A549 (cell line): ENCODE measurements around the gene CDC26. TPM values are rescaled to one million over a fixed set of nuclear protein-coding genes. Genes with fewer than 3 reads are reported as not detected.
"Not testable (repeated sequence)": the region's sequence is repeated elsewhere in the genome, so short reads cannot be mapped to it uniquely, and the experiment has no call there.

ENCODE experiments used
- ATAC-seq, 2 experiments: fragments of 200-7000 bp in 1 of 2; fragments of >200 bp in 1 of 2; cut with Nextera tagmentation in 1 of 2; cut with Tn5 transposase in 1 of 2; 3 replicates each; pipeline versions ENCODE4 v1.8.0 to v1.9.1; 2018 to 2020; ENCODE audit warnings: mild to moderate bottlenecking in 1 of 2, moderate library complexity in 1 of 2
- CTCF ChIA-PET: fragments of 300-600 bp; sonication (Branson Sonifier 250); formaldehyde crosslinking; extraction: SDS; loops from one replicate; lab custom pipeline; 2021; ENCODE audit warnings: antibody characterized with exemption, inconsistent platforms; lab: Yijun Ruan, JAX
- POLR2A ChIA-PET: fragments of 350-600 bp; formaldehyde crosslinking; extraction: SDS; loops from one replicate; lab custom pipeline; 2021; ENCODE audit warnings: antibody characterized with exemption, inconsistent platforms; lab: Yijun Ruan, JAX
- DNase-seq, 2 experiments: peaks; one replicate each; pipeline versions ENCODE4 v3.0.0 to v3.0.0-alpha.2; 2011 to 2016; ENCODE audit warnings: low read depth in 1 of 2, low spot score in 1 of 2
- FAIRE-seq: peaks from 2 replicates; lab custom pipeline; 2011; peaks lifted over from hg19 to GRCh38; lab: Jason Lieb, UNC
- H3K27ac ChIP-seq, 2 experiments: fragments of >200 bp; sonication (Bioruptor Twin); formaldehyde crosslinking; 3 replicates each; pipeline ENCODE4 v1.5.1; 2016 to 2017
- H3K4me1 ChIP-seq: fragments of >200 bp; sonication (Bioruptor Twin); formaldehyde crosslinking; 3 replicates; pipeline ENCODE4 v1.6.1; 2016
- H3K4me2 ChIP-seq: fragments of >200 bp; sonication (Bioruptor Twin); formaldehyde crosslinking; 3 replicates; pipeline ENCODE4 v1.6.1; 2016
- H3K4me3 ChIP-seq: fragments of >200 bp; sonication (Bioruptor Twin); formaldehyde crosslinking; 3 replicates; pipeline ENCODE4 v1.5.1; 2016
- H3K9me3 ChIP-seq: fragments of >200 bp; sonication (Bioruptor Twin); formaldehyde crosslinking; 3 replicates; pipeline ENCODE4 v1.6.1; 2016
- CBX8 ChIP-seq: fragments of 200-600 bp; sonication (generic); IDR thresholded peaks from 2 replicates; pipeline ENCODE4 v1.6.1; 2016
- CEBPB ChIP-seq, 2 experiments: fragments of >200 bp in 1 of 2; sonication (Bioruptor Twin) in 1 of 2; formaldehyde crosslinking in 1 of 2; IDR thresholded peaks; 2 replicates each; pipeline ENCODE4 v1.6.1; 2012 to 2016
- CHD4 ChIP-seq: fragments of 200-600 bp; sonication (generic); IDR thresholded peaks from 2 replicates; pipeline ENCODE4 v1.6.1; 2016; ENCODE audit warnings: antibody characterized with exemption, mild to moderate bottlenecking, borderline replicate concordance
- ESRRA ChIP-seq: fragments of 150-350 bp; IDR thresholded peaks from 2 replicates; pipeline ENCODE4 v1.6.1; 2014; ENCODE audit warnings: mild to moderate bottlenecking, low read length, borderline replicate concordance
- FOSL2 ChIP-seq, 2 experiments: fragments of 450-650 bp in 1 of 2; fragments of >200 bp in 1 of 2; sonication (Bioruptor Twin) in 1 of 2; formaldehyde crosslinking; IDR thresholded peaks; 2 replicates each; pipeline versions ENCODE4 v1.5.0 to v1.6.1; 2016 to 2020; ENCODE audit warnings: mild to moderate bottlenecking in 1 of 2, moderate library complexity in 1 of 2
- HEYL ChIP-seq: fragments of 250-450 bp; sonication (Bioruptor Pico); IDR thresholded peaks from 2 replicates; pipeline ENCODE4 v1.8.0; 2021; ENCODE audit warnings: mild to moderate bottlenecking, moderate library complexity
- HOXA7 ChIP-seq: fragments of 250-450 bp; sonication (Bioruptor Pico); IDR thresholded peaks from 2 replicates; pipeline ENCODE4 v1.5.0; 2020; ENCODE audit warnings: mild to moderate bottlenecking, moderate library complexity
- KDM1A ChIP-seq: fragments of 200-600 bp; sonication (generic); IDR thresholded peaks from 2 replicates; pipeline ENCODE4 v1.6.1; 2016; ENCODE audit warnings: low read depth, mild to moderate bottlenecking
- MAFK ChIP-seq: fragments of 450-650 bp; IDR thresholded peaks from 2 replicates; pipeline ENCODE4 v1.6.1; 2014; ENCODE audit not compliant: partially characterized antibody
- MAZ ChIP-seq: fragments of 150-350 bp; IDR thresholded peaks from 2 replicates; pipeline ENCODE4 v1.6.1; 2014; ENCODE audit warnings: antibody characterized with exemption, low read depth, low read length, borderline replicate concordance
- NPAS2 ChIP-seq: fragments of 250-450 bp; sonication (Bioruptor Pico); IDR thresholded peaks from 2 replicates; pipeline ENCODE4 v1.8.0; 2022; ENCODE audit warnings: mild to moderate bottlenecking, moderate library complexity, borderline replicate concordance
- PHF8 ChIP-seq: fragments of 200-600 bp; sonication (generic); IDR thresholded peaks from 2 replicates; pipeline ENCODE4 v1.6.1; 2016; ENCODE audit warnings: low read depth, mild to moderate bottlenecking, antibody characterized with exemption, moderate library complexity, borderline replicate concordance
- POLR2AphosphoS2 ChIP-seq: conservative IDR thresholded peaks from 2 replicates; pipeline ENCODE4 v1.6.1; 2012; ENCODE audit warnings: low read length, improper control_type of control experiment, inconsistent platforms
- TFCP2L1 ChIP-seq: fragments of 250-450 bp; sonication (Bioruptor Pico); IDR thresholded peaks from 2 replicates; pipeline ENCODE4 v1.5.0; 2021; ENCODE audit warnings: mild to moderate bottlenecking
- WGBS: methylation state at CpG from one replicate; pipeline ENCODE4 v1.1.6; 2017; ENCODE audit errors: missing lambda C conversion rate; 5-methylcytosine and 5-hydroxymethylcytosine counted together
- polyA plus RNA-seq, 4 experiments: library from polyadenylated mRNA; depleted of rRNA in 3 of 4; stranded (reverse); fragments of >200 nt; fragmentation: RNase III in 1 of 4; extraction: RNeasy Plus Mini Kit Qiagen cat#74134 plus additional on column Dnase treatment in 1 of 4; gene quantifications; 2 replicates in 3 of 4; 3 replicates in 1 of 4; pipeline ENCODE4 v1.2.3, GENCODE V29; 2011 to 2017
- TF ChIP-seq, protein P1 (sequence below): fragments of 250-450 bp; sonication (Bioruptor Pico); IDR thresholded peaks from 2 replicates; pipeline ENCODE4 v1.5.0; 2021; ENCODE audit warnings: mild to moderate bottlenecking, moderate library complexity, borderline replicate concordance
- TF ChIP-seq, protein P2 (sequence below): IDR thresholded peaks from 2 replicates; pipeline ENCODE4 v1.6.1; 2012; ENCODE audit warnings: low read depth, borderline replicate concordance
- TF ChIP-seq, protein P3 (sequence below): fragments of >200 bp; sonication (Bioruptor Twin); formaldehyde crosslinking; IDR thresholded peaks from 3 replicates; pipeline ENCODE4 v1.6.1; 2016

Gene CDC26
- polyA plus RNA-seq, 2 of the 4 experiments (the other 2 are of a cell fraction): 69.0 to 80.7 TPM

DNA sequence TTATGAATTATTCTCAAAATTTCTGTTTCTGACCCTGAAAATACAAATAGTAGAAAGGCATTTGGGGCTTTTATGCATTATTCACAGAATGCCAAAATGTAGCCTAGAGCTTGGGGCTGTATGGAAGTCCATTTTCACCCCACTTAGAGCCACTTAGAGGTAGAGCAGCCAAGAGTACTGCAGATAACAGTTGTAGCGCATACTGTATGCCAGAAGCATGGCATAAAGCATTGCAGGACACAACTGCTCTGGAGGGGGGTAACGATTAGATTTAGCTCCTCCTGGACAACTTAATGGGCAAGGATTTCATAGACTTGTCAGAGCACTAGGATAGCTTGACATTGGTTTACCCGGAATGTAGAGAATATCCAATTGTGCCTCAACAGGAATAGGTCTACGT is 38.3 kb downstream of the CDC26 start:
- DNase-seq: no peak
- 82% methylated on average over 4 of the region's 4 CpGs for WGBS
- ChIA-PET CTCF (interaction anchor here (1.1 kb wide), 1 partner anchor 16 kb away, joined by 3 read pairs; the partner anchor contains the start of genes FKBP15 and SLC31A1), POLR2A (interaction anchor here (0.6 to 0.8 kb wide), 2 partner anchors 16 to 459 kb away, joined by 4 to 5 read pairs; partner anchors contain the start of genes FKBP15 and SLC31A1)
- Histone ChIP-seq H3K4me2 (no peak overlapping the region), H3K4me1 (no peaks in the 10 kb centered on the region), H3K4me3 (no peak overlapping the region), H3K27ac (no peak overlapping the region), H3K9me3 (no peaks in the 10 kb centered on the region)
- ATAC-seq: no peak
- no peak for TF ChIP-seq ESRRA
- FAIRE-seq: no peak

DNA sequence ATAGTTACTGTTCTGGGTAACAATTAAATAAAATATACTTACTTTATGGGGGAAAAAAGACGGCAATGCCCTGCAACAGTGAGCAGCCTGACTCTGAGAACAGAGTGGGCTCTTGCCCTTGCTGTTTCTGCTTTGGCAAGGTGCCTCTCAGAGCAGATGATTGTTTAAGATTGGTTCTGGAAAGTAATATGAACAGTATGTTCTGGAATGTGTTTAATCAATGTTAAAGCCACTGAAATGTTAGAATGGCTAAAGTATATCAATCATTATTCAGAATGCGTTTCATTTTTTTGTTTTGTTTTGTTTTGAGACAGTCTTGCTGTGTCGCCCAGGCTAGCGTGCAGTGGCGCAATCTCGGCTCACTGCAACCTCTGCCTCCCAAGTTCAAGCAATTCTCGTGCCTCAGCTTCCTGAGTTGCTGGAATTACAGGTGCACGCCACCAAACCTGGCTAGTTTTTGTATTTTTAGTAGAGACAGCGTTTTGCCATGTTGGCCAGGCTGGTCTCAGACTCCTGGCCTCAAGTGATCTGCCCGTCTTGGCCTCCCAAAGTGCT is 39.6 kb downstream of the CDC26 start:
- WGBS: 93% methylated on average over 10 of the region's 10 CpGs
- H3K4me1 ChIP-seq, FAIRE-seq, H3K27ac ChIP-seq, H3K9me3 ChIP-seq, H3K4me3 ChIP-seq, POLR2A ChIA-PET, H3K4me2 ChIP-seq, DNase-seq, ATAC-seq: not testable (repeated sequence)
- CTCF ChIA-PET: interaction anchor here (1.1 kb wide), 1 partner anchor 14 kb away, joined by 3 read pairs; the partner anchor contains the start of genes FKBP15 and SLC31A1

DNA sequence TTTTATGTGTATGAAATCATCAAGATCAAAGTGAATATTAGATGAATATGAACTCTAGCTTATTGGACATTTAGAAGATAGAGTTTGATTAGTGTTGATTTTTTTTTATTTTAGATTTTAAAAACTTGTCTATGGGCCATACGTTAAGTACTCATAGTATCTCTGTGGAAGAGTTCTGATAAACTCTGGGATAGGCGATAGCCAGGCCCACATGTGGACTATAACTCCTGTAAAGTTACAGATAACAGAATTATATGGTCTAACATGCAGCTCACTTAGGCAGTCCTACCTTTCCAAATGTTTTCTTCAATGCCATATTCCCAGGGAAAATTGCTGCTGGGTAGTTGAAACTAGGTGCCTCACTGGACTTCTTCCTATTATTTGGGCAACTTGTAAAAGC is 43.7 kb downstream of the CDC26 start:
- no peaks in the 10 kb centered on the region for H3K4me1 ChIP-seq
- POLR2A ChIA-PET: interaction anchor here (0.9 kb wide), 1 partner anchor 10 kb away, joined by 3 read pairs; the partner anchor contains the start of gene SLC31A1
- H3K4me2 ChIP-seq: no peak overlapping the region
- no peak for FAIRE-seq
- TF ChIP-seq, protein P1, sequence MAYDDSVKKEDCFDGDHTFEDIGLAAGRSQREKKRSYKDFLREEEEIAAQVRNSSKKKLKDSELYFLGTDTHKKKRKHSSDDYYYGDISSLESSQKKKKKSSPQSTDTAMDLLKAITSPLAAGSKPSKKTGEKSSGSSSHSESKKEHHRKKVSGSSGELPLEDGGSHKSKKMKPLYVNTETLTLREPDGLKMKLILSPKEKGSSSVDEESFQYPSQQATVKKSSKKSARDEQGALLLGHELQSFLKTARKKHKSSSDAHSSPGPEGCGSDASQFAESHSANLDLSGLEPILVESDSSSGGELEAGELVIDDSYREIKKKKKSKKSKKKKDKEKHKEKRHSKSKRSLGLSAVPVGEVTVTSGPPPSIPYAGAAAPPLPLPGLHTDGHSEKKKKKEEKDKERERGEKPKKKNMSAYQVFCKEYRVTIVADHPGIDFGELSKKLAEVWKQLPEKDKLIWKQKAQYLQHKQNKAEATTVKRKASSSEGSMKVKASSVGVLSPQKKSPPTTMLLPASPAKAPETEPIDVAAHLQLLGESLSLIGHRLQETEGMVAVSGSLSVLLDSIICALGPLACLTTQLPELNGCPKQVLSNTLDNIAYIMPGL (CRISPR knock-in tag): no peak
- TF ChIP-seq POLR2AphosphoS2: no peak
- TF ChIP-seq KDM1A: no peak
- no peak for TF ChIP-seq FOSL2 (IDR thresholded peaks at IDR 0.05)
- no peak for TF ChIP-seq FOSL2 (CRISPR knock-in tag; IDR thresholded peaks at IDR 0.05)
- no peak for TF ChIP-seq PHF8
- no peak for TF ChIP-seq NPAS2
- no peak for TF ChIP-seq HOXA7 (CRISPR knock-in tag)
- no peak for TF ChIP-seq TFCP2L1 (CRISPR knock-in tag)
- TF ChIP-seq, all 56 proteins: peak for 0
- CTCF ChIA-PET: interaction anchor here (0.6 to 0.7 kb wide), 3 partner anchors 10 to 29 kb away, joined by 3 read pairs; partner anchors contain the start of gene SLC31A1
- Histone ChIP-seq H3K9me3 (no peaks in the 10 kb centered on the region), H3K27ac (no peak overlapping the region), H3K4me3 (no peak overlapping the region)
- no peak for DNase-seq
- 88% methylated on average over 2 of the region's 2 CpGs for WGBS
- ATAC-seq: no peak

DNA sequence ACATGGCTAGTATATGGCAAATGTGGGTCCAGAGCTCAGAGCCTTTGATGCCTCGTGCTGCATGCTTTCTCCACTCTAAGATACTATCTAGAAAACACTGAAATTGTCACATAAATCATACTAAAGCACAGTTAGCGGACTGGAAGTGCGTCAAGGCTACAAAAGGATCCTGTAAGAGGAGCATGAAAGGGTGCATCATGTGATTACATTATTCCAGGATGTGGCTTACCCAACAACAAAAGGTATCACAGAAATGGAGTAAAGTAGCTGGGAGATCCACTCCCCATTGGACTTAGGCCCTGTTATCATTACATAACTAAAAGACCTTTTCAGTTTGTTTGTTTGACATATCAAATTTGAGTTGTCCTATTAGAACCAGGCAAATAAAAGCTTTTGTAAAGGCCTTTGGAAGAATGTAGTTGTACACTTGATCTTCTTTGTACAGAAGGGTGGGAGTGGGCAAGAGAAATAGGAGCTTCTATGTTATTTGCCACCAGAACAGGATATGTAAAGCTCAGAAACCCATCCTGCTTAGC is 47.2 kb downstream of the CDC26 start:
- TF ChIP-seq HEYL (CRISPR knock-in tag): no peak
- no peak for TF ChIP-seq CBX8
- TF ChIP-seq, protein P2, sequence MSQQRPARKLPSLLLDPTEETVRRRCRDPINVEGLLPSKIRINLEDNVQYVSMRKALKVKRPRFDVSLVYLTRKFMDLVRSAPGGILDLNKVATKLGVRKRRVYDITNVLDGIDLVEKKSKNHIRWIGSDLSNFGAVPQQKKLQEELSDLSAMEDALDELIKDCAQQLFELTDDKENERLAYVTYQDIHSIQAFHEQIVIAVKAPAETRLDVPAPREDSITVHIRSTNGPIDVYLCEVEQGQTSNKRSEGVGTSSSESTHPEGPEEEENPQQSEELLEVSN: no peak
- peak; percentile 12 for TF ChIP-seq MAFK
- no peak for TF ChIP-seq MAZ
- no peak for TF ChIP-seq CHD4
- TF ChIP-seq, protein P3, sequence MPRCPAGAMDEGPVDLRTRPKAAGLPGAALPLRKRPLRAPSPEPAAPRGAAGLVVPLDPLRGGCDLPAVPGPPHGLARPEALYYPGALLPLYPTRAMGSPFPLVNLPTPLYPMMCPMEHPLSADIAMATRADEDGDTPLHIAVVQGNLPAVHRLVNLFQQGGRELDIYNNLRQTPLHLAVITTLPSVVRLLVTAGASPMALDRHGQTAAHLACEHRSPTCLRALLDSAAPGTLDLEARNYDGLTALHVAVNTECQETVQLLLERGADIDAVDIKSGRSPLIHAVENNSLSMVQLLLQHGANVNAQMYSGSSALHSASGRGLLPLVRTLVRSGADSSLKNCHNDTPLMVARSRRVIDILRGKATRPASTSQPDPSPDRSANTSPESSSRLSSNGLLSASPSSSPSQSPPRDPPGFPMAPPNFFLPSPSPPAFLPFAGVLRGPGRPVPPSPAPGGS: no peak
- no peak for TF ChIP-seq CEBPB (IDR thresholded peaks at IDR 0.05)
- Histone ChIP-seq H3K27ac (no peak overlapping the region), H3K4me2 (no peak overlapping the region), H3K4me1 (peaks cover 4% of the 10 kb centered on the region; the same call in 1 of the 3 replicates), H3K9me3 (no peaks in the 10 kb centered on the region), H3K4me3 (no peak overlapping the region)
- WGBS: 79% methylated on average over 3 of the region's 3 CpGs
- no peak for ATAC-seq
- ChIA-PET CTCF (interaction anchor here (1.0 to 1.4 kb wide), 2 partner anchors 12 to 55 kb away, joined by 3 read pairs; no protein-coding TSS in a partner anchor), POLR2A (no interaction called here)
- DNase-seq: no peak
- FAIRE-seq: no peak
